ENCODE measurements around the gene FAM47B. TPM values are rescaled to one million over a fixed set of nuclear protein-coding genes. Genes with fewer than 3 reads are reported as not detected.

The FAM47B gene
- total and polyA plus RNA-seq, 2 of the 8 experiments (the other 6 are each of a cell fraction or from before 2014, with no cell fraction given): not detected

- no peak overlapping the region for H2BK5ac ChIP-seq (ENCODE audit: low read depth, low read length)
- H3K4ac ChIP-seq (replicated peaks; ENCODE audit: insufficient read length, low read depth, low read length): no peak overlapping the region
- H3K4me3 ChIP-seq (ENCODE audit: extremely low read depth in 1 of 4, insufficient read depth in 2 of 4, low read depth in 3 of 4, low read length in 4 of 4): no peak overlapping the region
- ChIA-PET POLR2A (ENCODE audit: partially characterized antibody) (no interaction called here), CTCF (ENCODE audit: partially characterized antibody) (interaction anchor here (0.9 kb wide), 1 partner anchor 10 kb away, joined by 3 read pairs; no protein-coding TSS in a partner anchor)
- no peak overlapping the region for H4K5ac ChIP-seq (ENCODE audit: insufficient read length, low read depth, low read length)
- no peak overlapping the region for H3K14ac ChIP-seq (ENCODE audit: insufficient read length)
- no peaks in the 10 kb centered on the region for H3K79me1 ChIP-seq (ENCODE audit: low read depth, low read length)
- H2BK12ac ChIP-seq (ENCODE audit: low read depth, low read length): no peak overlapping the region
- no peak overlapping the region for H2BK15ac ChIP-seq (ENCODE audit: low read length)
- H3K56ac ChIP-seq (replicated peaks; ENCODE audit: insufficient read length, low read depth, low read length): no peak overlapping the region
- no peaks in the 10 kb centered on the region for H3K23me2 ChIP-seq (ENCODE audit: low read depth, low read length)
- no peaks in the 10 kb centered on the region for H3K79me2 ChIP-seq (ENCODE audit: control insufficient read depth in 1 of 2, insufficient read depth in 2 of 2, low read length in 2 of 2)
- H2AFZ ChIP-seq (ENCODE audit: low read length): no peak overlapping the region
- H3K18ac ChIP-seq (ENCODE audit: extremely low read depth, low read length): no peak overlapping the region
- H3K9ac ChIP-seq (replicated peaks in 1 of 4; ENCODE audit: extremely low read depth in 1 of 4, low read depth in 3 of 4, low read length in 3 of 4): no peak overlapping the region
- no peaks in the 10 kb centered on the region for H3K27me3 ChIP-seq (replicated peaks in 1 of 4; ENCODE audit: control insufficient read depth in 3 of 4, extremely low read depth in 1 of 4, insufficient read depth in 3 of 4, low read length in 3 of 4)
- H2BK120ac ChIP-seq (replicated peaks; ENCODE audit: low read depth, low read length): no peak overlapping the region
- H3K23ac ChIP-seq (ENCODE audit: insufficient read length): no peak overlapping the region
- no peaks in the 10 kb centered on the region for H3K36me3 ChIP-seq (ENCODE audit: control insufficient read depth in 2 of 4, insufficient read depth in 4 of 4, low read length in 3 of 4)
- H4K91ac ChIP-seq (replicated peaks; ENCODE audit: insufficient read length, low read length): no peak overlapping the region
- H3K27ac ChIP-seq (ENCODE audit: low read depth, low read length): no peak overlapping the region
- H4K20me1 ChIP-seq (replicated peaks in 1 of 2; ENCODE audit: control insufficient read depth in 1 of 2, insufficient read depth in 2 of 2, low read length in 2 of 2): no peaks in the 10 kb centered on the region
- no peak for DNase-seq (ENCODE audit: low read depth in 1 of 2, low spot score in 2 of 2)
- H3K9me3 ChIP-seq (ENCODE audit: insufficient read depth in 2 of 2, low read depth in 1 of 2, low read length in 1 of 2): no peaks in the 10 kb centered on the region
- H4K8ac ChIP-seq (ENCODE audit: extremely low read depth, insufficient read depth, low read length): no peak overlapping the region
- FAIRE-seq: no peak
- no peak overlapping the region for H2AK5ac ChIP-seq (ENCODE audit: low read depth, low read length)
- H2BK20ac ChIP-seq (ENCODE audit: low read length): no peak overlapping the region
- H3K4me2 ChIP-seq (ENCODE audit: insufficient read depth in 1 of 2, low read depth in 2 of 2, low read length in 2 of 2): no peak overlapping the region
- no peaks in the 10 kb centered on the region for H3K4me1 ChIP-seq (replicated peaks in 1 of 4; ENCODE audit: control insufficient read depth in 3 of 4, insufficient read depth in 4 of 4, low read length in 3 of 4)
- TF ChIP-seq RAD21 (IDR thresholded peaks at IDR 0.05 in 1 of 2, conservative IDR thresholded peaks at IDR 0.05 in 1 of 2; ENCODE audit: low read depth in 2 of 2, low read length in 2 of 2): no peak
- TF ChIP-seq, protein P1, sequence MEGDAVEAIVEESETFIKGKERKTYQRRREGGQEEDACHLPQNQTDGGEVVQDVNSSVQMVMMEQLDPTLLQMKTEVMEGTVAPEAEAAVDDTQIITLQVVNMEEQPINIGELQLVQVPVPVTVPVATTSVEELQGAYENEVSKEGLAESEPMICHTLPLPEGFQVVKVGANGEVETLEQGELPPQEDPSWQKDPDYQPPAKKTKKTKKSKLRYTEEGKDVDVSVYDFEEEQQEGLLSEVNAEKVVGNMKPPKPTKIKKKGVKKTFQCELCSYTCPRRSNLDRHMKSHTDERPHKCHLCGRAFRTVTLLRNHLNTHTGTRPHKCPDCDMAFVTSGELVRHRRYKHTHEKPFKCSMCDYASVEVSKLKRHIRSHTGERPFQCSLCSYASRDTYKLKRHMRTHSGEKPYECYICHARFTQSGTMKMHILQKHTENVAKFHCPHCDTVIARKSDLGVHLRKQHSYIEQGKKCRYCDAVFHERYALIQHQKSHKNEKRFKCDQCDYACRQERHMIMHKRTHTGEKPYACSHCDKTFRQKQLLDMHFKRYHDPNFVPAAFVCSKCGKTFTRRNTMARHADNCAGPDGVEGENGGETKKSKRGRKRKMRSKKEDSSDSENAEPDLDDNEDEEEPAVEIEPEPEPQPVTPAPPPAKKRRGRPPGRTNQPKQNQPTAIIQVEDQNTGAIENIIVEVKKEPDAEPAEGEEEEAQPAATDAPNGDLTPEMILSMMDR (IDR thresholded peaks at IDR 0.05; ENCODE audit: control extremely low read depth in 1 of 3, insufficient read depth in 1 of 3, low read depth in 1 of 3, low read length in 3 of 3): no peak
- no peak for TF ChIP-seq HDAC2 (IDR thresholded peaks at IDR 0.05; ENCODE audit: borderline replicate concordance in 1 of 2, low read depth in 2 of 2, low read length in 2 of 2)
- no peak for TF ChIP-seq RBBP5 (IDR thresholded peaks at IDR 0.05; ENCODE audit: borderline replicate concordance, low read depth, low read length)
- no peak for TF ChIP-seq BACH1 (IDR thresholded peaks at IDR 0.05; ENCODE audit: low read length)
- no peak for TF ChIP-seq SP1 (IDR thresholded peaks at IDR 0.05; ENCODE audit: low read depth, low read length)
- no peak for TF ChIP-seq HDAC6 (IDR thresholded peaks at IDR 0.05; ENCODE audit: low read depth, low read length)
- no peak for TF ChIP-seq SIRT6 (IDR thresholded peaks at IDR 0.05; ENCODE audit: low read length)
- no peak for TF ChIP-seq TBP (IDR thresholded peaks at IDR 0.05; ENCODE audit: low read depth, low read length)
- TF ChIP-seq ATF2 (IDR thresholded peaks at IDR 0.05; ENCODE audit: low read length): no peak
- TF ChIP-seq RXRA (IDR thresholded peaks at IDR 0.05; ENCODE audit: insufficient read depth, low read depth, low read length): no peak
Measured at GRCh38 chrX:34956916-34957315, 14.3 kb downstream of the FAM47B start.
